Colonic mucosa (tissue), 4 donors: ENCODE data around the gene STAP2. TPM values are rescaled to one million over a fixed set of nuclear protein-coding genes. Genes with fewer than 3 reads are reported as not detected.

Experiments
- DNase-seq: peaks from one replicate; pipeline ENCODE4 v3.0.0-alpha.2; 2020
- H3K27ac ChIP-seq: fragments of 200-600 bp; one replicate; pipeline ENCODE4 v1.8.0; 2021
- H3K27me3 ChIP-seq: fragments of 200-600 bp; one replicate; pipeline ENCODE4 v1.8.0; 2021
- H3K36me3 ChIP-seq: fragments of 200-600 bp; one replicate; pipeline ENCODE4 v1.8.0; 2021
- H3K4me1 ChIP-seq: fragments of 200-600 bp; one replicate; pipeline ENCODE4 v1.8.0; 2021; ENCODE audit warnings: mild to moderate bottlenecking
- H3K4me3 ChIP-seq: fragments of 200-600 bp; one replicate; pipeline ENCODE4 v1.8.0; 2021
- H3K9ac ChIP-seq, 2 donors: one replicate each; pipeline ENCODE4 v1.7.0; 2013; ENCODE audit warnings: control low read depth in 2 of 2, low read depth in 2 of 2, low read length in 2 of 2
- H3K9me3 ChIP-seq: fragments of 200-600 bp; one replicate; pipeline ENCODE4 v1.8.0; 2021
- CTCF ChIP-seq: fragments of 200-600 bp; IDR thresholded peaks from one replicate; pipeline ENCODE4 v1.8.0; 2022; ENCODE audit warnings: antibody characterized with exemption, mild to moderate bottlenecking
- intact Hi-C: fragments of 100-400 bp; cut with DNase I; formaldehyde crosslinking; loops from one replicate; pipeline ENCODE4 v1.14.1; 2022
- total RNA-seq, 2 donors: library from RNA; stranded (reverse); fragmentation: NEBNext Ultra II Directional in 1 of 2; extraction: Animal tissue kit (Norgen Biotek cat#: 25700) in 1 of 2; gene quantifications; one replicate each; pipeline ENCODE4 v1.2.1, GENCODE V29; 2021
- donor health status: healthy.
- donor health status: DM: no; HTN: no; CAD: no.
- donor health status: DM: no; HTN: no; CAD: no.

Gene STAP2
- total RNA-seq, 2 donors from 2014 or later: 197 to 218 TPM

- Histone ChIP-seq H3K36me3 (peaks cover 9% of the 10 kb centered on the region), H3K4me3 (no peak overlapping the region), H3K27me3 (no peaks in the 10 kb centered on the region), H3K4me1 (no peaks in the 10 kb centered on the region), H3K27ac (no peak overlapping the region), H3K9me3 (no peaks in the 10 kb centered on the region), H3K9ac (no peak overlapping the region)
- intact Hi-C loops: no loop called here
- no peak for TF ChIP-seq CTCF
- DNase-seq: no peak
These were observed 19.3 kb upstream of the STAP2 start for GRCh38 chr19:4357921-4358326.

GRCh38 chr19:4357095-4357797, 18.6 kb upstream of the STAP2 start:
- intact Hi-C loops: no loop called here
- no peak overlapping the region for H3K9ac ChIP-seq
- H3K36me3 ChIP-seq: peaks cover 9% of the 10 kb centered on the region
- no peak overlapping the region for H3K27ac ChIP-seq
- no peak overlapping the region for H3K4me3 ChIP-seq
- no peaks in the 10 kb centered on the region for H3K9me3 ChIP-seq
- DNase-seq: no peak
- H3K4me1 ChIP-seq: no peaks in the 10 kb centered on the region
- no peak for TF ChIP-seq CTCF
- no peaks in the 10 kb centered on the region for H3K27me3 ChIP-seq

- no peaks in the 10 kb centered on the region for H3K9me3 ChIP-seq
- no peak overlapping the region for H3K27ac ChIP-seq
- H3K27me3 ChIP-seq: no peaks in the 10 kb centered on the region
- no peaks in the 10 kb centered on the region for H3K4me1 ChIP-seq
- no peak for TF ChIP-seq CTCF
- H3K4me3 ChIP-seq: no peak overlapping the region
- DNase-seq: no peak
- intact Hi-C loops: loop anchor here (5.0 kb wide), 1 partner anchor 88 kb away; no protein-coding TSS in a partner anchor
- peaks cover 6% of the 10 kb centered on the region for H3K36me3 ChIP-seq
- H3K9ac ChIP-seq: no peak overlapping the region
These were observed 16.3 kb upstream of the STAP2 start for GRCh38 chr19:4354897-4355296.

GRCh38 chr19:4354282-4354681, 15.7 kb upstream of the STAP2 start:
- Histone ChIP-seq H3K27me3 (no peaks in the 10 kb centered on the region), H3K9me3 (no peaks in the 10 kb centered on the region), H3K4me1 (no peaks in the 10 kb centered on the region), H3K4me3 (no peak overlapping the region), H3K9ac (no peak overlapping the region), H3K27ac (no peak overlapping the region), H3K36me3 (no peaks in the 10 kb centered on the region)
- intact Hi-C loops: loop anchor here (5.0 kb wide), 1 partner anchor 87 kb away; no protein-coding TSS in a partner anchor
- no peak for TF ChIP-seq CTCF
- DNase-seq: no peak

- no peak overlapping the region for H3K9ac ChIP-seq
- H3K36me3 ChIP-seq: no peaks in the 10 kb centered on the region
- peak; percentile 93 for TF ChIP-seq CTCF
- H3K27me3 ChIP-seq: no peaks in the 10 kb centered on the region
- intact Hi-C loops: loop anchor here (5.0 kb wide), 1 partner anchor 85 kb away; no protein-coding TSS in a partner anchor
- H3K9me3 ChIP-seq: no peaks in the 10 kb centered on the region
- no peak for DNase-seq
- no peak overlapping the region for H3K4me3 ChIP-seq
- no peaks in the 10 kb centered on the region for H3K4me1 ChIP-seq
- no peak overlapping the region for H3K27ac ChIP-seq
These were observed 14.1 kb upstream of the STAP2 start for GRCh38 chr19:4352701-4353121.
